GM10847 (cell line): ENCODE results near the gene TET1.

ENCODE experiments used
- POLR2A ChIP-seq: IDR thresholded peaks from 2 replicates; pipeline ENCODE4 v1.6.1; 2011; ENCODE audit not compliant: insufficient read length; ENCODE audit errors: extremely low read depth

TET1 gene

DNA sequence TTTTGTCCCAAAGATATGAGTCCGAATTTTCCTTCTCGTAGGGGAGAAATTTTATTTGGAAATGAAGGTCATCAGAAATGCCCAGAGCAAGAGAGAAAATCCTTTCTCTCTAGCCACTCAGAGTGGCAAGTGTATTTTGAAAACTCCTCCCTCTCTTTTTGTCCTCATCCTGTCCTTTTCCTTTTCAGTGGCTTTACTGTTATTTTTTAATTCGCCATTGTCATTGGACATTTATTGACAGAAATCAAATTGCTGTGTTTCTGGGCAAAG, 39.6 kb downstream of the TET1 start:
- no peak for TF ChIP-seq POLR2A

DNA sequence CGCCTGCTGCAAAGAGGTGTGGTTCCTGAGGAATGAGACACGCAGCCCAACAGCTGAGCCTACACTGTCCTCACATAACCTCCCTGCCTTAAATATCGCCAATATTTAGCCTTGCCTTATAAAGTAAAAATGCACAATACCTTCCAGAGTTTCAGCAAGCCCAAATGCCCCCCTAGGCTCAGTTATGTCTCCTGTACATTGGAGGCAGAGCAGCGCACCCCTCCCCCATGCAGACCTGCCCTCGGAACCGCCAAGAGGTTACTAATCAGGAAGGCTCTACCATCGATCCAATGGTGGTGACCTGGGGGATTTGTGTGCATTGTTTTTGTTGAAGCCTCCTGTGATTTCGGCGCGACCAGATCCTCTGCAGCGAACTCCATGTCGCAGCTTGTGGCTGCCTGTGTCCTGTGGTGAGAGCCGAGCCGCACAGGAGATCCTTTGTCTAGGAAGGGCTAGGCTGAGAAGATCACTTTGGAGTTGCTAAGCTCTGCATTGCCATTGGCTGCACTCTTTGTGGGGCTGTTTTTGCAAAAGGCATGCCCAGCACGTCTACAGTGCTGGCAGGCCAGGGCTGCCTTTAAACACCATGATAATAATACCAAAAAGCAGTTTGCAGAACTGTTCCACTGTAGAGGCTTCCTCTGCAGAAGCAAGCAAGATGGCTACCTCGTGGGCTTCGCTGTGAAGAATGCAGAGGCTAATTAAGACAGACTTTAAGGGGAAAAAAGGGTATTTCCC, 40.1 kb downstream of the TET1 start:
- no peak for TF ChIP-seq POLR2A

DNA sequence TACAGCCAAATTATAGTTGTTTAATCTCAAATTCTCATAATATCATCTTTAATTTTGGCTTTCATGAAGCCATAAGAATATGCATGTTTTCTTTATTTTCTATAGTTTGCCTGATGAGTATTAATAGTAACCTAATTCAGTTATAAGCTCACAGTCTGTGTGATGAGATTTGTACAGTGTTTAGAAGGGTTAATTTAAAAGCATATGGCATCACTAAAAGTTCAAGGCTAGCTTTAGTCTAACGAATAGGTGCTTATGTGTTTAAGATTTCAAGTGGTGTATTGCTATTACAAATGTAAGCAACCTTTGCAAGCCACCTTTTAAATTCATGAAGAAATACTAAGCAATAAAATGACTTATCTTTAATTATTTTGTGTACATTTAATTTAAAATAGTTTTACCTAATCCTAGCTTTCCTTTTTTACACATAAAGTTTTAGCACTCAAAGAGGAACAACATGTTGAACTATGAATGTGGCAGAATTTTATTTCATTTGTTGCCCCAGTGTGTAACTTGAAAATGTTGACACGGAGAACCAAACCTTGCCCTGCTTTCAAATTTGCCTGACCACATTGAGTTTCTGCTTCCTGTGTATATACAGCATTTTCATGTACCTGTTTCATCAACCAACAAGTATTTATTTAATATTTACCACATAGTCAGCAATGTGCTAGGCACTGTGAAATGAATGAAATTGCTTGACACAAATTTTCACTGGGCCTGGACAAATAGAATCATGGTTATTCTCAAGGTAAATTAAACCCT, 41.5 kb downstream of the TET1 start:
- no peak for TF ChIP-seq POLR2A

DNA sequence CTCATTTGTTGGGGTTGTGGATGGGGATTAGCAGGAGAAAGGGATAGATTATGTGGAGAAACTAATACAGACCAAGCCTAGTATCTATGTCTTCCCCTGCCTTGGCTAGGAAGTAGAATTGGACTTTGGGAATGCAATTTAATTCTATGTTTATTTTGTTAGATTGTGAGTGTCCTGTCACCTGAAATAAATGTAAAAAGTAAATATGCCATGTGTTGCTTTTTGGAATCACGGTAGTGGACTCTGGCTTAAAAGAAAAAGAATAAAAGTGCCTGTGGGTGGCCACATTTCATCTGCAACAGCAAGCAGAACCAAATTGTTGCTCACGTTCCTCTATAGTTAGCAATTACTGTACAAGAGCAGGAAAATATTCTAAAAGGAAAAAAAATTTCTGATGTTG, 42.3 kb downstream of the TET1 start:
- no peak for TF ChIP-seq POLR2A

DNA sequence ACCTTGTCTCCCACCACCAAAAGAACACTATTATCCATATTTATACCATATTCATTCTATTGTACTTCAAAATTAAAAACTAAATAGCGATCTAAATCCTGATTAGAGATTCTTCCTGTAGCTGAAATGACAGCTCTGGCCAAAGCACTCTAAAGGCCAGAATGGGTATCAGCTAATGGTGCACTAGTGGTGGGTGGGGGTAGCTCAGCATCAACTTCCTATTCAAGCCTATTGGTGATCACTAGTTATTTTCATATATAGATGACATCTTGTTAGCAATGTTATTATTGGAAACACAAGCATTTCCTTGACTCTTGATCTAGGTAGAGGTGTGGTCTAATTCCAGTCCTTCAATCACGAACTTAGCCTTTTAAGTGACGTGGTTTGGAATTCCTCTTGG, 43.6 kb downstream of the TET1 start:
- TF ChIP-seq POLR2A: no peak

DNA sequence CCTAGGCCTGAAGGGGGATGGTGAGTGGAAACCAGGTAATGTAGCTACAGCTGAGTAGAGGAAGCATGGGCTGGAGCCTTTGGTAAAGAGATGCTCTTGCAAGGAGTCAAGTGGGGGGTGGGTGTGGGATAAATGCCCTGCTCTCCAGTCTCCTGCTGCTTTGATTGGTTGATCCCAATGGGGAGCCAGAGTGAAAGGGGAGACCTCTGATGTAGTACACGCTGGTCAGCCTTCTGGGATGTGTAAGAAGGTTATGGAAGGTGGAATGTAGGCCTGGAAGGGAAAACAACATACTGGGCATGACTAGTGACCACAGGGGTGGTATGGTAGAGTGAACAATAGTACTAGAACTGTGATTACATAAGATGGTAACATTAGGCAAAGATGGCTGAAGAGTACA, 44.3 kb downstream of the TET1 start:
- TF ChIP-seq POLR2A: no peak

DNA sequence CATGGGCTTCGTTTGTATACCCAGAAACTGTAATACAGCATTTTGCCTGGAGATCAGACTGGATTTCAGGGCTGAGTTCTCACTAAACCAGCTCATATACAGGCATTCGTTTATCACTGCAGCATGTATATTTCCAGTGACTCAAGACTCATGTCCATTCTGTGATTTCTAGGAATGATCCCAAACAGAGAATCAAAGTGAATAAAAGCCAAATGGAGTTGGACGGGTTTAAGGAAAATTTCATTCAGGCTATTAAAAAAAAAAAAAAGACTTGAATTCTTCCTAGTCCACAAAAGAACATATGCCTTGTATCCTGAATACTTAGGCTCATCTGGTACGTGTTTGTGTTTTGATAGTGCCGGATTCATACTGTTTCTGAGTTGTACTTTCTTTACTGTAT, 46.8 kb downstream of the TET1 start:
- TF ChIP-seq POLR2A: no peak

DNA sequence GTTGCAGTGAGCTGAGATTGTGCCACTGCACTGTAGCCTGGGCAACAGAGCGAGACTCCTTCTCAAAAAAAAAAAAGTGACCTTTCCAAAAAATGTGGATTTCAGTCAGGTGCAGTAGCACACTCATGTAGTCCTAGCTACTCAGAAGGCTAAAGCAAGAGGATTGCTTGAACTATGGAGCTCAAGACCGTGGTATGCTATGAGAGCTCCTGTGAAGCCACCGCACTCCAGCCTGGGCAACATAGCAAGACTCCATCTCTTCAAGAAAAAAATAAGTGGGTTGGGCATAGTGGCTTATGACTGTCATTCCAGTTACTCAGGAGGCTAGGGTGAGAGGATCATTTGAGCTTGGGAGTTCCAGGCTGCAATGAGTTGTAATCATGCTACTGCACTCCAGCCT, 51.1 kb downstream of the TET1 start:
- TF ChIP-seq POLR2A: no peak

DNA sequence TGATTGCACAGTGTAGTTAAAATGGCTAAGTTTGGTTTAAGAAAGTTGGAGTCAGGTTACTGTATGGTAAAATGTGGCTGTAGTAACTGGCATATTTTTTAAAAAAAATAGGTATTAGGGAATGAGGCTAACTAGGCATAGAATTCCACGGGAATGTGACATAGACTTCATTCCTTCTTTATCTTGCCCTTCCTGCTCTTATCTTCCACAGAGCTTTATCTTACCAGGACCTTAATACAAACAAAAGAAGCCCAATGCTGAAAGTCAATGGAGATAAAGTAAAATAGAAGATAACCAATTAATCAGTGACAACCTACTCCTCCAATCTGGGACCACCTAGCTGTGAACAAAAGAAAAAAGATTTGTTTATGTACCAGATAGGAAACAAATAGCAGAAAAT, 58.1 kb downstream of the TET1 start:
- no peak for TF ChIP-seq POLR2A

DNA sequence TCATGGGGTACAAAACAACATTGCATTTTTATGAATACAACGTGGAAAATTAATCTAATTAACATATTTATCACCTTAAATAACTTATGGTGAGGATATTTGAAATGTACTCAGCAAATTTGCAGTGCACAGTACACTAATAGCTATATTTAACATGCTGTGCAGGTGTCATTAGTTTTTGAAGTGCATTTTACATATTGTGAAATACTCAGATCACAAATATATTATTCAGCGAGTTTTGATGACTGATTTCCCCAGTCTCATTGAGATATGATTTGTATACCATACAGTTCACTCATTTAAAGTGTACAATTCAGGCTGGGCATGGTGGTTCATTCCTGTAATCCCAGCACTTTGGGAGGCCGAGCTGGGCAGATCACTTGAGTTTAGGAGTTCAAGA, 59.5 kb downstream of the TET1 start:
- no peak for TF ChIP-seq POLR2A

DNA sequence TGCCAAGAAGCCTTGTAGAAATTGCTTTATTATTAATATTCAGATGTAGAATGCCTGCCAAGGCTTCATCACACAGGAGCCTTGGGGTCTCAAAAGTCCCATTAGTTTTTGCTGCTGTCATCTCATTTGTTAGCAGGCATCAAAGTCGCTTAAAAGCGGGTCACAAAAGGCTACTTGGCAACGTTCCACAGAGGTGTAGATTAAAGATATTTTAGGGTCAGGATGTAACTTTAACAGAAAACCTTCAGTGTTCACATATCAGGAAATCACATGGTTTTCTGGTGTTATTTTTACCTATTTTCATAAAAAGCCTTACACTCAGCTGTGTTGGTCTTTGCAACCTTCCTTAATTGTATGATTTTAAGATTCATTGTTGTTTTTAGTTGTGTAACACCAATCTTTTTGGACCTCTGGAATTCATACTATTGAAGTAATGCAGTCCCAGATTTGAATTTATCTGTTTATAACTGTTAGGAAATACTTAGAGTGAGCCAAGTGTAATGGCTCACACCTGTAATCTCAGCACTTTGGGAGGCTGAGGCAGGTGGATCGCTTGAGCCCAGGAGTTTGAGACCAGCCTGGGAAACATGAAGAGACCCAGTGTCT, 65.3 kb downstream of the TET1 start:
- no peak for TF ChIP-seq POLR2A

DNA sequence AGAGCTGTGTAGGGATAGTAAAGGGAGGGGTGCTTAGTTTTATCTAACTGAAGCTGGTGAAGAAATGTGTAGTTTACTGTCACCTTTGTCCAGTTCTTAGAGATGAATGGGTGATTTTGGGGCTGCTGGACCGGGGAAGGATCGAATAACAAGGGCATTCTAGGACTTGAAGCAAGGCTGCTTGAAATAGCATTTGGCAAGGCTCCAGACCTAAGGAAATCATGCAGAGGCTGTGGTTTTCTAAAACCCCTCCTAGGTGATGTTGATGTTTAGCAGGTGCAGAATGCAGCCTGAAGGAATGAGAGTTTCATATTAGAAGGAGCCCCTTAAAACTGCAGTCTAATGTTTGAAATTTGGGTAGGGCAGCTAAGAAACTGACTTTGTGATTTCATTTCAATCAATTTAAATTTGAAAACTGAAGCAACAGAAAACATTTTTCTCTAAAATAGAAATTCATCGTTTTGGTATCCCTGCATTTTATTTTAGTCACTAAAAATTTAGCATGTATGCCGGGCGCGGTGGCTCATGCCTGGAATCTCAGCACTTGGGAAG, 68.5 kb downstream of the TET1 start:
- no peak for TF ChIP-seq POLR2A

DNA sequence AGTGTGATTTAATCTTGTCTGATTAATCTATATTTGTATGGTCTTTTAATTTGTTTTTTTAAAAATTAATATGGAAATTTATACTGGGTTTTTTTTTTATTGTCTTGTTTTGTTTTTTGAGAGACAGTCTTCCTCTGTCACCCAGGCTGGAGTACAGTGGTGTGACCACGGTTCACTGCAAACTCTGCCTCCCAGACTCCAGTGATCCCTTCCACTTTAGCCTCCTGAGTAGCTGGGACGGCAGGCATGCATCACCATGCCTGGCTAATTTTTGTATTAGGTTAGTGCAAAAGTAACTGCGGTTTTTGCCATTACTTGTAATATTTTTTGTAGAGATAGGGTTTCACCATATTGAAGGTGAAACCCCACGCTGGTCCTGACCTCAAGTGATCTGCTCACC, 73.1 kb downstream of the TET1 start:
- TF ChIP-seq POLR2A: no peak

DNA sequence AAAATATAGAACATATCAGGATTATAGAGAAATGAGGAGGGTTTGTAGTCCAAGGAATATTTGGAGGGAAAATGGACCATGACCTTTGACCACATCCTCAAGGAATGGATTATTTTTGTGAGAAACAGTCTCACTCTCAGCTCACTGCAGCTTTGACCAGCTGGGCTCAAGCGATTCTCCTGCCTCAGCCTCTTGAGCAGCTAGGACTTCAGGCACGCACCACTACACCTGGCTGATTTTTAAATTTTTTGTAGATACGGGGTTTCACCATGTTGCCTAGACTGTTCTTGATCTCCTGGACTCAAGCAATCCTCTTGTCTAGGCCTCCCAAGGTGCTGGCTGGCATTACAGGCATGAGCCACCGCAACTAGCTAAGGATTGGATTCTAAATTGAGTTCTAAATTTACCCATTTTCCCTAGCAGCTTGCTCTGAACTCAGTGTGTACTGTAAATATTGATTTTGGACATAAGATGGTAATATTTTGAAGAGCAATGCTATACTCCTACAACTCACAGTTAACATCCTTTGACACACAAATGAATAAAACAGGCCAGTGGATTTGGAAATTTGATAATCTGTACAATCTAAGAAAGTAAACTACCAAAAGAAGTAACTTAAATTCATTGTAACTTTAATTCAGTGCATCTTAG, 73.8 kb downstream of the TET1 start:
- no peak for TF ChIP-seq POLR2A

DNA sequence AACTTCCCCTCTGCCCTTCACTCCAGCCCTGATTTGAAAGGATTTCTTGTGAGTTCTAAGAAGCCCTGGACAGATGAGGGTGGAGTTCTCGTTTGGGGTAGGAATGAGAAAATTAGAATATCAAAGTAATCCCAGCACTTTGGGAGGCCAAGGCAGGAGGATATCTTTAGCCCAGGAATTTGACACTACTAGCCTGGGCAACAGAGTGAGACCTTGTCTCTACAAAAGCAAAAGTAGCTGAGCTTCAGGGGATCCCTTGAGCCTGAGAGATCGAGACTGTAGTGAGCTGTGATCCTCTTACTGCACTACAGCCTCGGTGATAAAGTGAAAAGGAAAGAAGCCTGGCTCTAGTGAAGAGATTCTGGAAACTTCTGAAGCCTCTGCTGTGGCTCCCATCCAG, 76.2 kb downstream of the TET1 start:
- TF ChIP-seq POLR2A: no peak
